HG03045 (cell line): ENCODE measurements around the gene TMEM108.

ENCODE experiments used
- ATAC-seq: cut with Tn5 transposase; IDR thresholded peaks from one replicate; pipeline ENCODE4 v1.9.1; 2021; ENCODE audit warnings: mild to moderate bottlenecking, moderate library complexity; ENCODE audit not compliant: unreplicated experiment

Gene TMEM108

GRCh38 chr3:133113927-133114597 is 75.9 kb downstream of the TMEM108 start:
- ATAC-seq = no peak

GRCh38 chr3:133115176-133115575 is 77.0 kb downstream of the TMEM108 start:
- ATAC-seq = no peak

- no peak for ATAC-seq
Observed at GRCh38 chr3:133117342-133117741, 79.2 kb downstream of the TMEM108 start.

- no peak for ATAC-seq
Observed at GRCh38 chr3:133119176-133119575, 81.0 kb downstream of the TMEM108 start.

- ATAC-seq = no peak
Observed at GRCh38 chr3:133121450-133121849, 83.3 kb downstream of the TMEM108 start.

GRCh38 chr3:133123636-133124035 is 85.4 kb downstream of the TMEM108 start:
- no peak for ATAC-seq

- ATAC-seq = no peak
Observed at GRCh38 chr3:133124511-133124910, 86.3 kb downstream of the TMEM108 start.

GRCh38 chr3:133125171-133125570 is 87.0 kb downstream of the TMEM108 start:
- ATAC-seq = no peak

GRCh38 chr3:133125802-133126201 is 87.6 kb downstream of the TMEM108 start:
- no peak for ATAC-seq

- no peak for ATAC-seq
Observed at GRCh38 chr3:133127381-133127780, 89.2 kb downstream of the TMEM108 start.

- ATAC-seq = no peak
Observed at GRCh38 chr3:133130168-133130567, 92.0 kb downstream of the TMEM108 start.

- ATAC-seq = no peak
Observed at GRCh38 chr3:133135306-133135705, 97.1 kb downstream of the TMEM108 start.

- ATAC-seq = no peak
Observed at GRCh38 chr3:133136114-133137041, 98.2 kb downstream of the TMEM108 start.

GRCh38 chr3:133137042-133137996 is 99.1 kb downstream of the TMEM108 start:
- no peak for ATAC-seq

GRCh38 chr3:133138017-133138416 is 99.8 kb downstream of the TMEM108 start:
- peak; percentile 78 for ATAC-seq

- ATAC-seq = no peak
Observed at GRCh38 chr3:133152056-133152455, 113.9 kb downstream of the TMEM108 start.

- ATAC-seq = no peak
Observed at GRCh38 chr3:133152681-133153220, 114.6 kb downstream of the TMEM108 start.

GRCh38 chr3:133153382-133153781 is 115.2 kb downstream of the TMEM108 start:
- no peak for ATAC-seq

GRCh38 chr3:133157716-133158115 is 119.5 kb downstream of the TMEM108 start:
- no peak for ATAC-seq

GRCh38 chr3:133158686-133159085 is 120.5 kb downstream of the TMEM108 start:
- no peak for ATAC-seq
